NCI-H2196 treated with DMSO at 0.1 percent for 48 hours (cell line): ENCODE measurements around the gene KAT5.
A peak's percentile ranks its signal among the peaks of the same experiment; 100 is the strongest.
"Not testable (repeated sequence)": the region's sequence is repeated elsewhere in the genome, so short reads cannot be mapped to it uniquely, and the experiment has no call there.

ENCODE experiments used
- DNase-seq: peaks from one replicate; lab custom pipeline; 2025; ENCODE audit not compliant: unreplicated experiment; lab: John Stamatoyannopoulos, UW

KAT5 gene

GRCh38 chr11:65708451-65708850 lies 3.6 kb upstream of the KAT5 start:
- DNase-seq = no peak

GRCh38 chr11:65709661-65710060 lies 2.4 kb upstream of the KAT5 start:
- no peak for DNase-seq

GRCh38 chr11:65710421-65710820 lies 1.6 kb upstream of the KAT5 start:
- no peak for DNase-seq

- no peak for DNase-seq
Observed at GRCh38 chr11:65712633-65713076, 603 bp downstream of the KAT5 start.

GRCh38 chr11:65713212-65713969 lies 1.3 kb downstream of the KAT5 start:
- DNase-seq = no peak

GRCh38 chr11:65714433-65714832 lies 2.4 kb downstream of the KAT5 start:
- no peak for DNase-seq

- DNase-seq = no peak
Observed at GRCh38 chr11:65716302-65716701, 4.2 kb downstream of the KAT5 start.

GRCh38 chr11:65716774-65717405 lies 4.8 kb downstream of the KAT5 start:
- no peak for DNase-seq

GRCh38 chr11:65717906-65718305 lies 5.9 kb downstream of the KAT5 start:
- DNase-seq = no peak

- no peak for DNase-seq
Observed at GRCh38 chr11:65718531-65718930, 6.5 kb downstream of the KAT5 start.

- DNase-seq = no peak
Observed at GRCh38 chr11:65718964-65719492, 7.0 kb downstream of the KAT5 start.

GRCh38 chr11:65719871-65720210 lies 7.8 kb downstream of the KAT5 start:
- DNase-seq = no peak

GRCh38 chr11:65720211-65720934 lies 8.3 kb downstream of the KAT5 start, which contains the start of gene RNASEH2C:
TSS of gene RNASEH2C (minus strand) at chr11:65720798. CDS start at chr11:65720758, 40 bp downstream.
- peak; percentile 70 for DNase-seq

GRCh38 chr11:65722261-65722660 lies 10.2 kb downstream of the KAT5 start:
- DNase-seq = no peak

GRCh38 chr11:65726660-65727059 lies 14.6 kb downstream of the KAT5 start:
- DNase-seq = no peak

- DNase-seq = no peak
Observed at GRCh38 chr11:65727865-65728264, 15.8 kb downstream of the KAT5 start.

- DNase-seq = no peak
Observed at GRCh38 chr11:65730461-65730860, 18.4 kb downstream of the KAT5 start.

- DNase-seq = not testable (repeated sequence)
Observed at GRCh38 chr11:65735111-65735510, 23.1 kb downstream of the KAT5 start.

- DNase-seq = no peak
Observed at GRCh38 chr11:65736810-65737209, 24.8 kb downstream of the KAT5 start.

- no peak for DNase-seq
Observed at GRCh38 chr11:65739022-65739421, 27.0 kb downstream of the KAT5 start.

GRCh38 chr11:65741185-65741584 lies 29.1 kb downstream of the KAT5 start:
- no peak for DNase-seq

- no peak for DNase-seq
Observed at GRCh38 chr11:65742353-65742752, 30.3 kb downstream of the KAT5 start.
